ENCODE results near the gene SEC16A. TPM values are rescaled to one million over a fixed set of nuclear protein-coding genes. Genes with fewer than 3 reads are reported as not detected.

The SEC16A gene
- total and polyA plus RNA-seq, 4 donors = 44.2 to 78.8 (median 46.7) TPM

DNA sequence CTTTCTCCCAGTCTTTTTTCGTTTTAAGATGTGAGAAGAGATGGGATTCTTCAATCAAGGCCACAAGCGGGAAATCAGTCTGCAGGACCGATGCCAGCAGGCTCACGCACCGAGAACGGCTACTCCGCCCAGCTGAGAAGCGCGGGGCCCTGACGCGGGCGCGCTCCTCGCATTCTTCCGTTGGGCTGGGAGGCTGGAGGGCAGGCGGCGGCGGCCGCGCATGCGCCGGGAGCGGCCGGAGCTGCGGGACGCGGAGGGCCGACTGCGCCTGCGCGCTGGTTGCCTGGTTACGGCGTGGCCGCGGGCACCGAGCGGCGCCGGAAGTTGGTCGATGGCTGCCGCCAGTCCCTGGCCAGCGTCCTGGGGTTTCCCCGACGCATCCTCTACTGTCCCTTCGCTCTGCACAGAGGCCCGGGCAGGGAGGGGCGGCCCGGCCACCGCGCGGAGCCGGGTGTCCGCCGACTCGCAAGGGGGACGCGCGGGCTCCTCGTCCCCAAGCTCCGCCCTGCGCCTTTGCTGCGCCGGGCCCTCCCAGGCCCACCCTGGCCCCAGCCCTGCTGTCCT lies 831 bp upstream of the SEC16A start:
- no peak for TF ChIP-seq CTCF (IDR thresholded peaks at IDR 0.05; ENCODE audit: control extremely low read depth, extremely low read depth)
- H3K4me1 ChIP-seq (ENCODE audit: control insufficient read depth in 5 of 5, insufficient read depth in 5 of 5, low read length in 5 of 5) = peaks cover 0 to 17% (median 9%) of the 10 kb centered on the region in 5 donors
- H3K27ac ChIP-seq (ENCODE audit: low read depth in 1 of 2, low read length in 1 of 2) = peak overlapping the region; percentile 93 to 99
- ATAC-seq (ENCODE audit: insufficient read depth, low FRiP score) (peak; percentile 37), DNase-seq (peak; percentile 96 to 97 (median 97))
- peak overlapping the region; percentile 84 to 94 for H3K9ac ChIP-seq (ENCODE audit: insufficient read depth in 1 of 2, low read length in 2 of 2)
- H3K4me3 ChIP-seq = peak overlapping the region; percentile 44
- no peaks in the 10 kb centered on the region for H3K27me3 ChIP-seq (ENCODE audit: control insufficient read depth in 3 of 3, insufficient read depth in 3 of 3, low read length in 2 of 3)
- WGBS, 2 donors = 1% methylated on average over 50 to 63 of the region's 63 CpGs
- H3K9me3 ChIP-seq (ENCODE audit: control insufficient read depth in 4 of 4, insufficient read depth in 3 of 4, low read length in 3 of 4) = no peaks in the 10 kb centered on the region
- H3K36me3 ChIP-seq (ENCODE audit: control insufficient read depth in 4 of 4, insufficient read depth in 4 of 4, low read length in 4 of 4) = peaks cover 0 to 3% (median 0%) of the 10 kb centered on the region in 4 donors

DNA sequence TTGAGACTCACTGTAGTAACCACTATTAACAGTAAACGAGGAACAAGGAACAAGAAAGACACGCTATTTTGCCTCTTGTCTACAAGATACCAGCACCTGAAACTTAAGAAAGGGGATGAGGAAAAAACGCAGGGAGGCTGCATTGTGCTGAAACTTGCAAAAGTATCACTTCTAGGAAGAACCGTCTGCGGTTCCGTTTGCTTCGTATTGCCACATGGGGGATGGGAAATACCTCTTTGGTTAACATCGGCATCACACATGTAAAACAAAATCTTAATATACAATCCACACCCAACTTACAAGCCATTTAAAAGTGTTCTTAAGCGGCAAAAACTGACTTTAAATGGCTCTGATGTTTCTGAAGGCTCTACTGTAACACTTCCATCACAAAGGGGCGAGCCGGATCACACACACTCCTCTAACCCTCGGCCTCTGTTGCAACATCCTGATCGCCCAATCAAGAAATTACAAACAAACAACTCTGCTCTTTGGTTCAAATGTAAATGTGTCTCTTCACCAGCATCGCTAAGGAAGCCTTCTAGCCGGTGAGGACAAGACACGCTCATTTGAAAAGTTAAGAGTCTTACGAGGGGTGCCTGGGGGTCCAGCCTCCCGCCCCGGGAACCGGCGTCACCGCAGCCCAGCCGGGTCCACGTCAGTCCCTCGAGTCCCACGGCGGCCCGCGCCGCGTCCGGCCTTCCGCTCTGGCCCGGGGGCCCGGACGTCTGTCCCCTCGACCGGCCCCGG lies 621 bp downstream of the SEC16A start:
- 0 to 1% methylated on average over 30 to 39 of the region's 39 CpGs for WGBS, 2 donors
- peak; percentile 41 to 75 (median 58) for DNase-seq

DNA sequence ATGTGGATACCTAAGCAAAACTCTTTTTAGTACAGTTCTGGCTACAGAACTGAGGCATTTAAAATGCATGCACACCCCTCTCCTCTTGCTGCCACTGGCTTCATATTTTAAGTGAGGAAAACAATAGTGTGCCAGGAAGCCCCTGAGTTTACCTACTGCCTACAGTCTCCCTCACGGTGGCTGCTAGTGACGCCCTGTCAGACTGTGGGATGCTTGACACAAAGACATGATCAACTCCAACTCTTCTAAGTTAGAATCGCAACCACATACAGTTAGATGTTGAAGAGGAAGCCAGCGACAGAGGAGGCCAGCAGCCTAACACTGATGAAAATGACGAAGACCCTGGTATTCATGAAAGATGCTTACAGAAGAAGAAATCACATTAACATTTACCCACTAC lies 1.3 kb downstream of the SEC16A start:
- Histone ChIP-seq H3K27ac (ENCODE audit: low read depth in 1 of 2, low read length in 1 of 2) (peak overlapping the region in 1 of 2 donors; percentile 13), H3K36me3 (ENCODE audit: control insufficient read depth in 4 of 4, insufficient read depth in 4 of 4, low read length in 4 of 4) (peaks cover 0 to 17% (median 7%) of the 10 kb centered on the region in 4 donors), H3K4me1 (ENCODE audit: control insufficient read depth in 5 of 5, insufficient read depth in 5 of 5, low read length in 5 of 5) (peaks cover 0 to 17% (median 9%) of the 10 kb centered on the region in 5 donors), H3K27me3 (ENCODE audit: control insufficient read depth in 3 of 3, insufficient read depth in 3 of 3, low read length in 2 of 3) (no peaks in the 10 kb centered on the region), H3K4me3 (no peak overlapping the region), H3K9me3 (ENCODE audit: control insufficient read depth in 4 of 4, insufficient read depth in 3 of 4, low read length in 3 of 4) (no peaks in the 10 kb centered on the region), H3K9ac (ENCODE audit: insufficient read depth in 1 of 2, low read length in 2 of 2) (peak overlapping the region; percentile 95 to 97)
- no peak for TF ChIP-seq CTCF (IDR thresholded peaks at IDR 0.05; ENCODE audit: control extremely low read depth, extremely low read depth)
- no peak for ATAC-seq (ENCODE audit: insufficient read depth, low FRiP score)
- DNase-seq = no peak
- WGBS, 2 donors = 38 to 47% methylated on average over 5 of the region's 5 CpGs

More for the DNA sequence above, 621 bp downstream of the SEC16A start:
- Histone ChIP-seq H3K4me3 (peak overlapping the region; percentile 67), H3K9ac (ENCODE audit: insufficient read depth in 1 of 2, low read length in 2 of 2) (peak overlapping the region; percentile 95 to 97), H3K4me1 (ENCODE audit: control insufficient read depth in 5 of 5, insufficient read depth in 5 of 5, low read length in 5 of 5) (peaks cover 0 to 17% (median 9%) of the 10 kb centered on the region in 5 donors), H3K36me3 (ENCODE audit: control insufficient read depth in 4 of 4, insufficient read depth in 4 of 4, low read length in 4 of 4) (peaks cover 0 to 10% (median 3%) of the 10 kb centered on the region in 4 donors), H3K9me3 (ENCODE audit: control insufficient read depth in 4 of 4, insufficient read depth in 3 of 4, low read length in 3 of 4) (no peaks in the 10 kb centered on the region), H3K27ac (ENCODE audit: low read depth in 1 of 2, low read length in 1 of 2) (peak overlapping the region; percentile 98 to 99), H3K27me3 (ENCODE audit: control insufficient read depth in 3 of 3, insufficient read depth in 3 of 3, low read length in 2 of 3) (no peaks in the 10 kb centered on the region)
- no peak for ATAC-seq (ENCODE audit: insufficient read depth, low FRiP score)
- TF ChIP-seq CTCF (IDR thresholded peaks at IDR 0.05; ENCODE audit: control extremely low read depth, extremely low read depth) = no peak

Data from lung (tissue), 12 donors.